DMS114 treated with DMSO at 0.1 percent for 48 hours (cell line): ENCODE results near the gene GBX1.

Experiments used
- DNase-seq: peaks from one replicate; lab custom pipeline; 2025; ENCODE audit not compliant: unreplicated experiment; lab: John Stamatoyannopoulos, UW

Gene GBX1

DNA sequence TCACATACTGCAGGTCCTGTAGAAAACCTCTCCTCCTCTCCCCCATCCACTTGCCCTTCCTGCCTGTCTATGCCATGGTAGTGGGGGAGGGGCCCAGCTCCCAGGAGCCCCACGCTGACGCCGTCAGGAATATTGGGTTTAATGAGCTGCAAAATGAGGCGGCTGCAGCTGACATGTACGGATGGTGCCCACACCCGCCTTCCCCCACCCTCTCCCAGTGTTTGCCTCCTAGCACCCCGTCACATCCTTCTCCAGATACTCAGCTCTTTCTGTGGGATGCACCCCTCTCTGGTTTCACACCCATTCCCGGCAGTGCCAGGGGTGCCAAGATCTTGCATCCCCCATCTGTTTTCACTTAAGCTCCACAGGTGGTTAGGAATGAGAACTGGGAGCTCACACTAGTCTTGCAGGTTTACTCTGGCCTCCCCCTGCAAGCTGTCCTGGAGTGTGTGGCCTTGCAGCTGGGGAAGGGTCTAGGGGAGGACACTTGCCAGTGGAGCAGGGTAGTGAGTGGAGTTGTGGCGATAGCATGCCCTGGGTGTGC is 26.1 kb downstream of the GBX1 start:
- no peak for DNase-seq

DNA sequence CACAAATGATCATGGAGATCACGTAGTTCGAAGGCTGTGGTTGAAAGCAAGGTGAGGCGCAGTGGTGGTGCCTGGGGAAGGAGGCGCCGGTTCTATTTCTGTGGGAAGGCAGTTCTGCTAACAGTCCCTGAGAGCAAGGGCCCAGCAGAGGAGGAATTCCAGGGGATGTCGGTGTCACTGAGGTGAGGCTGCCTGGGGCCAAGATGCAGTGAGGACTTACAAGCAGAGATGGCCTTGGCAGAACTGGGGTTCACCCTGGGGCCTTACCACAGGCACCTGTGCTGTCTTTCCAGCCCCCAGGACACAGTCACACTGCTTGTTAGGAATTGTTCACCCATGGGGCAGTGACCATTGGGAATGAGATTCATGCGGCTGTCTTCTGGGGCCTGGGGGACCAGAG is 26.7 kb downstream of the GBX1 start:
- no peak for DNase-seq

DNA sequence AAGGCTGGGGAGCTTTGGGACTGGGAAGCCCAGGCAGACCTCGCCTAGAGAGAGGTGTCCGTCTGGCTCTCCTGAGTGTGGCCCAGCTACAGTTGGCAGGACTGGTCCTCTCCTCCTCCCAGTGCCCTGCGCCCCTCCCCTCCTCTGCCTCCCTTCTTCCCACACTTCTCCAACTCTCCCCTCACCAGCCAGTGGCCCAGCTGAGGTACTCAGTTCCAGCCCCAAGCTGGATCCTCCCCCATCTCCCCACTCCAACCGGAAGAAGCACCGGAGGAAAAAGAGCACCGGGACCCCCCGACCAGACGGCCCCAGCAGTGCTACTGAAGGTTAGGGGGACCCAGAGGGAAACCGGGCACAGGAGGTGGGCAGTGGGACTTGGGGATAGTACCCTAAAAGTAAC is 27.7 kb downstream of the GBX1 start:
- DNase-seq = no peak

DNA sequence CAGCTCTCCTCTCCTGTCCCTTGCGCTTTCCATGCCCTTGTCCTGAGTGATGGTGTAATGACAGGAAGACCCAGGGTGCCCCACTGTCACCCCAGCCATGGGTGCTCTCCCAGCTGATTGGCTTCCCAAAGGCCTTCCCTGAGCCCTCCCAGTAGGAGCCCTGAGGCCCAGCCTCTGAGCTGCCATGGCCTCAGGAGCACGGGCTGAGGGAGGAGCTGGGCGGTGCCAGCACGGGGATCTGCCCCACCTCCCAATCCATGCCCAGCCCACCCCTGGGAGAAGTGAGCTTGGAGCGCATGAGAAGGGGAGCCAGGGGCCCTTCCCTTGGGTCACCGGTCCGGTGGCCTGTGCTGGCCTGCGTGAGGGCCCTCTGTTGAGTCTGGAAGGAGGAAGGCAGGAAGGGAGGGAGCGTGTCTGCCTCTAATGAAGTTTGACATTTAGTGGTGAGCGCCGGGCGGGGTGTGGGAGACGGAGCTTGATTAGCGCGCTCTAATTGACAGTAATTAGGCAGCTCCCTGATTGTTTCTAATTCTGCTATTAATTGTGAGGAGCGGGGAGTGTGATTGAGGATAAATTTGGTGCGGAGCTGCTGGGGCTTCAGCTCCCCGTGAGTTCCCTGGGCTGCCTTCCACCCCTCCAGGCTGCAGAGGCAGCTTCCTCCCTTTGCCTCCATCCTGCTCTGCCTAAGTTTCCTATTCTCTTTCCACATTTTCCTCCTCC is 28.3 kb downstream of the GBX1 start:
- DNase-seq = no peak

DNA sequence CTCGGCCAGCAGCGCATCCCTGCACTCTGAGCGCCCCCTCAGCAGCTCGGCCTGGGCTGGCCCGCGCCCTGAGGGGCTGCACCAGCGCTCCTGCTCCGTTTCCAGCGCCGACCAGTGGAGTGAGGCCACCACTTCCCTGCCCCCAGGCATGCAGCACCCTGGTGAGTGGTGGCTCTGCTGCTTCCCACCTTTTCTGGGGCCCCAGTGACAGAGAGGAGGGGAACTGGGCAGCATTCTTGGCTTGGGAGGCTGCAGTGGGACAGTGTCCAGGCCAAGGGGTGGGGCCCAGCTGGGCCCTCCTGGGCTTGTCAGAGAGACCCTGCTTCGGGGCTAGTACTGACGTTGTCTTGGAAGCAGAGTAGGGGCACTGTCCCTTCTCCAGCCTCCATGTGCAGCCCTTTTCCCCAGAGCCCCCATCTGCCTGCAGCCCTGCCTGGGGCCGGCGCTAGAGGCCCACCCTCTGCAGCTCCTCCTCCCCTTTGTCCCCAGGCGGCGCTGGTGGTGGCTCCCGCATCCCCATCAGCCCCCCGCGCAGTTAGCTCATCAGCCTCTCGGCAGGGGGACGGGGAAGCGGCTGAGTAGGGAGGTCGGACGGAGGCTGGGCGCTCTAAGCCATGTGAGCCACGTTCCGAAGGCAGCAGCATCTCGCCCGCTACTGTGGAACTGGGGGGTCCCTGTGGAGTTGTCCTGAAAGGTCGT is 29.2 kb downstream of the GBX1 start:
- DNase-seq = no peak

DNA sequence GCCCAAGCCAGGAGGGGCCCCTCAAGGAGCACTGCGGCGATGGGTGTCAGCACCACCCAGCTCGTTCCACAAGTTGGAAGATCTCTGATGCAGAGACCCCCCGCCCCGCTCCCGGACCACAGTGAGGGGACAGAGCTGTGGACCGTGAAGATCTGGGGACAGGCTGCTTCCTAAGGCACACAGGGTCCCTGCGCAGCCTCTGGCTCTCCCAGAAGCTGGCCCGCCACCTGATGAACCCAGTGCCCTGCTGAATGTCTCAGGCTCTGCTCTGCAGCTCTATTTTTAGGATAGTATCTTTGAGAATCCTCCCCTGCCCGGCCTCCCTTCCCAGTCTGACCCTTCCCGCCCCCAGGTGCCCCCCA is 29.7 kb downstream of the GBX1 start:
- DNase-seq = no peak

DNA sequence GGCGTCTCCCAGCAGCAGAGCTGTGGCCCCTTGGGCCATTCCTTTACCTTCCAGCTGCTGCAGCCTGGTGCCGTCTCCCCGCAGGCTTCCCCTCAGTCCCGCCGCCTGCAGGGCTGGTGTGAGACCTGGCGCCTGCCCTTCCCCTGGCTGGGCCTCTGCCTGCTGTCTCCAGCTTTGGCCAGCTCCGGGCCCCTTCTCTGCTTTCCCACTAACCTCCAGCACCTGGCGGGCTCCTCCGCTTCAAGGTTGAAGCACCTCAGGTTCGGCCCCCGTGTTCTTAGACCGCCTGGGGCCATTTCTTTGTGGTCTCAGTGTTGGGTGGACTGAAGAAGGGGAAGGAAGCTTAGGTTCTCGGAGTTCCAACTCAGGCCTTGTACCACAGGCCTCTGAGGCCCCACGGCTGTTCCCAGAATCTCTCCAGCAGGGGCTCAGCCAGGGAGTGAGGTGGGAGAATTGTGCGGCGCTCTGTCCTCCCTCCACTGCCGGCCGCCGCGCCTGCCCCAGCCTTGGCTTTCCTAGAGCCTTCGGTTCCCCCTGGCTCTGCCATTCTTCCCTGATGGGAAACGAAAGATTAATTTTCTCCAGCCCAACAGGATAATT is 30.3 kb downstream of the GBX1 start:
- no peak for DNase-seq

DNA sequence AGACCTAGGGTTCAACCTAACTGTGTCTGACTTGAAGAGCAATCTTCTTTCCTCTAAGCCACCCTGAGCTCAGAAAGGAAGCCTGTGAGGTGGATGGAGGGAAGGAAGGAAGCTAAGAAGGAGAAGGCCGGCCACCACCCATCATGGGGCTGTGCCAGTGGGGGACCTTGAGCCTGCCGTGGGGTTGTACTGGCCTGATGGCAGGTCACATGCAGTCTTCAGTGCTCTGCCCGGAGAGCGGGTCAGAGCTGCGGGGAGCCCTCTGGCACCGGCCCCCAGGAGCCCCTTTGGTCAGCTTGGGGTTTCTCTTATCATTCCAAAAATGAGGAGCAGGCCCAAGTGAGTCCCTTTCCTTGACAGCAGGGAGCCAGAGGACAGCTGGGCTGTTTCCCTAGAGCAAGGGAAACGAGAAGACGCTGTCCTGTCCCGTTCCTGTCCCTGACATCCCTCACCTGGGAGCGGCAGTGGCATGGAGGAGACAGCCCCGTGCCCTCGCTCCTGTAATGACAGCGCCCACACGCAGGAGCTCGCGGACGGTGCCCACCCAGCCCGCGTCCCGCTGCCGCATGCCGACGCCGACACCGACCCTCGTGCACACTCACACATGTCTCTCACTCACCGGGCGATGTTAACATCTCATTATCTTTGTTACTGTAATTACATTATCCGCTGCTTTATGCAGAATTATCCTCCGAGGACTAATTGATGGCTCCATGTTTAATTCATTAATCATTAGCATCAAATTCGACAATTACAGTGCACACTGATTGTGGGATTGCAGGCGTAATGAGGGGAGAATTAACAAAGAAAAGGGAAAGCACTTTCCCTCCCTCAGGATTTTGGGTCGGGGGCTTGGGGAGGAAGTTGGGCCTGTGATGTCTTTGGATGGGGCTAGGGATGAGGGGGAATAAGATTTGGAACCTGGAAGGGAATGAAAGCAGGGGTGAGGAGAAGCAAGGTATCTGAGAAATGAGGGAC is 31.3 kb downstream of the GBX1 start:
- no peak for DNase-seq

DNA sequence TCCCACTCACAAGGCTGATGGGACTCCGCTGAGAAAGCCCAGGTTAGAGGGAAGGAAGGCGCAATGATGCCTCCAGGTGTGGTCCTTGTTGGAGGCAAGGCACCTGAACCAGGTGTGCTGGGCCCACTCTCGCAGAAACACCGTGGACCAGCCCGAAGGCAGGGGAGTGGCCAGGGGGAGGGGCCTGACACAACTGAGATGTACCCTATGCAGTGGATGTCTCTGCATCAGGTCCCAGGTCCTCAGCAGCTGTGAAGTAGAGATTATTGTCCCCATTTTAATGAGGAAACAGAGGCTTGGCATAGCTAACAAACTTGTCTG is 32.0 kb downstream of the GBX1 start:
- DNase-seq = no peak

DNA sequence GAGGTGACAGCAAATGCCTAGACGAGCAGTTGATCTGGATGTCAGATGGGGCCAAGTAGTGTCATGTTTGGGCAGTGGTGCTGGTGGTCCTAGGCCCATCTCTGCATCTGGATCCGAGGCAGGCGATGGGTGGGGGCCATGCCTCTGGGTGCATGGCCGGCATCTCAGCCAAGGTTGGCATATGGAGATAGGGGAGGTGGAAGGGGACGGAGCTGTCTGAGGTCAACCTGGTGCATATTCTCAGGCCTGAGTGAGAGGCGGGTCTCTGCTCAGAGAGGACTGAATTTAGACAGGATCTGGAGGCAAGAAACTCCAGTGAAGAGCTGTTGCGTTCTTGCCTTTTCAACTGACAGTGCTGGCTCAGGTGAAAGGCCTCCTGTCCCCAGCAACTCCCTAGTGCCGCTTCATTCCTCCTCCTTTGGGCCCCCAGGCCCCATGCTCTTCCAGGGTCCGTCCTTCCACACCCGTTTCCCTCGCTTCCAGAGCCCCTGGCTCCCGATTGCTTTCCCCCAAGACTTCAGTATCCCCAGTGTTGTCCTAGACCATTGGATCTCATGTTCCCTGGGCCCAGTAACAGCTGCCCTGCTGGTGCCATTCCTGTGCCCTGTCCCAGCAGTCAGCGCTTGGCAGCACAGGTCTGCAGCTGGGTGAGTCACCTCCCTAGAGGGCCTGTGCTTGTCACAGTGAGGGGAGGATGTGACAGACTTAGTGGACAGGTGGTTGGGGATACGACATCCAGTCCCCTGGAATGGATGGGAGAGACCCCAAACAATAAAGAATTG is 32.6 kb downstream of the GBX1 start:
- DNase-seq = no peak

DNA sequence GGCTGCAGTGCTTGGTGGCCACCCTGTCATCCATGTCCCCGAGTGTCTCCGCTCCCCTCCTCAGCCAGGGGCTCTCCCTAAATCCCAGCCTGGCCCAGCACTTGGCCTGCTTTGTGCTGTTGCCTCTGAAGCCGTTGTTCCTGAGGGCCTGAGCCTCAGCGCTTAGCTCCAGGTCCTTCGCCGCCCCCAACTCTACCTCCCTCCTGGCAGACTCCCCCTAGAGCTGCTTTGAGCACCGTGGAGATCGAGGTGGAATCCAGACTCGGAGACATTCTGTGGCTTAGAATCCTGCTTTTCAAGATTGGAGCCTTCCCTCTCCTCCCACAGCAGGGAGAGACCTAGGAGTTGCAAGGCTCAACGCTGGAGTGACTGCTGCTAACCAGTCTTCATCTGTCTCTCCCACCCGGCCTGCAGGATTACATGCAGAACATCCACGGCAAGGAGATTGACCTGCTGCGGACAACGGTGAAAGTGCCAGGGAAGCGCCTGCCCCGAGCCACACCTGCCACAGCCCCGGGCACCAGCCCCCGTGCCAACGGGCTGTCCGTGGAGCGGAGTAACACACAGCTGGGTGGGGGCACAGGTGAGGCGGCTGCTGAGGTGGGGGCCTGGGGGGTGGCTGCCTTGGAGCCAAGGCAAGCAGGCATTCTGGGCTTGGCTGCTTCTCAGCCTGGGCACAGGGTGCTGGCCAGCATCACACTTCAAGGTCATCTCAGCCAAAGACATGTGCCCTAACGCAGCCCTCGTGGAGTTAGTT is 33.3 kb downstream of the GBX1 start:
- no peak for DNase-seq

DNA sequence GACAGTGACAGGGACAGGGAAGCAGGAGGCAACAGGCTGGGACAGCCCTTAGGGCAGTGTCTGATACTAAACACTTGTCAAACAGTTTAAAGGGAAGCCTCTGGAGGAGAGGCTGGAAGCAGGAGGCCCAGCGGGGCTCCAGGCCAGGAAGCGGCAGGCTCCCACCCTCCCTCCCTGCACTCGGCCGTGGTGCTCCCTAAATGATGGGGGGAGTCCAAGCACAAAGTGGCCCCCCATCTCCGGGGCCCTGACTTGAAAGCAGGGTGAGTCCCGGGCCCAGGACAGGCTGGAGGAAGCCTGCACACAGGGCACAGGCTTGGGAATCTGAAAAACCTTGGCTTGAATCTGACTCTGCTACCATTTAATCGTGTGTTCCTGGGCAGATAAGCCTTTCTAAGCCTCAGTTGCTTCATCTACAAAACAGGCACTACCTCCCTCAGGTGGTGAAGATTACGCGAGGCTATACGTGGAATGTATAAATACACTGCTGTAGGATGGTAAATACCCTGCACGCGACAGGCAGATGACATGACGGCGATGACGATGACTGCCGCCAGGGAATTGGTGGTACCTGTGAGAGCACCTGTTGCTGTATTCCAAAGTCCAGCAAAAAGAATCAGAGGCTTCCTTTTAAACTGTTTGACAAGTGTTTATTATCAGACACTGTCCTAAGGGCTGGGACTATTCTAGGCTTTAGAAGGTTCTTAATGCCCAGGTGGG is 34.1 kb downstream of the GBX1 start:
- no peak for DNase-seq

DNA sequence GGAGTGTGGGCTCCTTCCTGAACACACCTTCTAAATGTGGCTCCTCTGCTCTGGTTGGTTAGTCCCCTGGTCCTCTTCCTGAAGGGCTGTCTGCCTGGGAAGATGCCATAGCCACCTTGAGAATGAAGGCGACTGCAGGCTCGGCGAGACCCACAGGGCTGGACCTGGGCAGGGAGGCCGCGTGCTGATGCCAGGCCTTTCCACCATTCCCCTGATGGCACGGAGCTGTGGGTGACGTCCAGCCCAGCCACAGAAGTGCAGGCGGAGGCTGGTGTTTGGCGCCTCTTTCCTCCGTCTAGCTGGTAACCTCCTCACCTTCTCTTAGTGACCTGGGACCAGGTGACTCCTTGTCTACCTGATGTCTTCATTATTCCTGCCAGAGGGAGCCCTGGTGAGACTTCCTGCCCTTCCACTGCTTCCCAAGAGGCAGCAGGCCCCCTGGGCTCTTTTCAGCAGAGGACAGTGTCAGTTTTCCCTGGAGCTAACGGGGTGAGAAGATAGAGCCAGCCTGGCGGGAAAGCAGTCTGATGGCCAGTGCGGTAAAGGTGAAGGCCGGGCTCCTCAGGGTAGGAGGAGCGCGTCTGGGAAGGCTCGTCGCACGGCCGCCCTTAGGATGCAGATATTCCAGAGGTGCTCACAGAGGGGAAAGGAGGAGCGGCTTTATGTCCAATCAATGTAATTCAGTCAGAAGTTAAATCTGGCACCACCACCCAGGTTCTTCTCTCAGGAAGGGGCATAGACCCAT is 34.9 kb downstream of the GBX1 start:
- no peak for DNase-seq

DNA sequence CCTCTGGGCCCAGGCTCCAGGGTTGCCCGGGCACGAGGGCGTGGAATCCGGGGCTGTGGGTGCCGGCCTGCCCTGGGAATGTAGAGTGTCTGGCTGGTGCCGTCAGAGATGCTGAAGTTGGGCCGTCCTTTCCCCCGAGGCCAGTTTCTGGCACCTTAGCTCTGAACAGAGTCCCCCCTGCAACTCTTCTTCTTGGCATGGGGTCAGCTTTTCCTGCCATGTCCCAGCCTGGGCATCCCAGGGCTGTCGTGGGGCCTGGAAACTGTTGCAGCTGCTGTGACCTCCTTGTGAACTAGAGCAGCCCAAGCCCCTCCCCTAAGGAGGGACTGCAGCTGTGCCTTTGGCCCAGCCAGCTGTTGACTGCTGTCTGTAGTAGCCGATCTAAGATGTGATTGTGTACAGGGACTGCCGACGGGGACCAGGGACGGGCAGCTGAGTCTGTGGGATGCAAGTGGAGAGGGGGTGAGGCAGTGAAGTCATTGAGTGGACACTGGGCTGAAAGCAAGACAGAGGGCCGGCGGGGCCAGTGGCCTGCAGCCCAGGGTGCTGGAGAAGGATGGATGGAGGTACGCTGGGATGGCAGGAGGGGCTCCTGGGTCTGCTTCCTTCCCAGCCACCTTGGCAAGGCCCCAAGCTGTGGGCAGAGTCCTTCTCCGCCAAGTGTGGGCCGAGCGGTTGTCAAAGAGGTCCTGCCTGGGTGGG is 35.8 kb downstream of the GBX1 start:
- DNase-seq = no peak

DNA sequence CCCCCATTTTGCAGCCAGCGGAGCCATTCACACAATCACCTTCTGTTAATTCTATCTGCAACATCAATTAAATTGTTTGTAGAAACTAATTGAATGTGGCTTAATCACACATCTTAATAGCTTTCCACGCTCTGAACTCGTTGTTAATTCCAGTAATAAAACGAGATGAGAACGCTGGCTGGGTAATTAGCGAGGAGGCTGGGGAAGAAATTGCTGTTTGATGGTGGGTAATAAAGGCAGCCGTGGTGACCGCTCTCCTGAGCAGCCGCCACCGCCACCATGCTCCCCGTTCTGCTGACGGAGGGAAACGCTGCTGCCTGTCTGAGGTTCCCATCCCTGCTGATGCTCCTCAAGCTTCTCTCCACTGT is 36.3 kb downstream of the GBX1 start:
- no peak for DNase-seq

DNA sequence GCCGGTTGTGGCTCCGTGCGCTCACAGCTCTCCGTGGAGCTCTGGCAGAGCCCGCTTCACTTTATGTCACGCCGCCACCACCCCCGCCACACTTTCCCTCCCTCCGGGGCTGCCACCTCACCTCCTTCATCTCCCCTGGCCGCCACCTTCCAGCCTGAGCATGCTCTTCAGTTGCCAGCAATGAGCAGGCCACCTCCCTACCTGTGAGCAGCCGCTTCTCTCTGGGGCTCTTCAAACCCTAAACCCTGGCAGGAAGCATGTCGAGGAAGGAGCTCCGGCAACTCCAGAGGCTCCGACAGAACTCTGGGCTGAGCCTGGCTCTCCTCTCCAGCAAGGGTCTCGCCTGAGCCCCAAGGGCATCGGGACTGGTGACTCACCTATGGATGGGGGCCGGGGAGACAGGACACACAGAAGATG is 36.7 kb downstream of the GBX1 start:
- no peak for DNase-seq

DNA sequence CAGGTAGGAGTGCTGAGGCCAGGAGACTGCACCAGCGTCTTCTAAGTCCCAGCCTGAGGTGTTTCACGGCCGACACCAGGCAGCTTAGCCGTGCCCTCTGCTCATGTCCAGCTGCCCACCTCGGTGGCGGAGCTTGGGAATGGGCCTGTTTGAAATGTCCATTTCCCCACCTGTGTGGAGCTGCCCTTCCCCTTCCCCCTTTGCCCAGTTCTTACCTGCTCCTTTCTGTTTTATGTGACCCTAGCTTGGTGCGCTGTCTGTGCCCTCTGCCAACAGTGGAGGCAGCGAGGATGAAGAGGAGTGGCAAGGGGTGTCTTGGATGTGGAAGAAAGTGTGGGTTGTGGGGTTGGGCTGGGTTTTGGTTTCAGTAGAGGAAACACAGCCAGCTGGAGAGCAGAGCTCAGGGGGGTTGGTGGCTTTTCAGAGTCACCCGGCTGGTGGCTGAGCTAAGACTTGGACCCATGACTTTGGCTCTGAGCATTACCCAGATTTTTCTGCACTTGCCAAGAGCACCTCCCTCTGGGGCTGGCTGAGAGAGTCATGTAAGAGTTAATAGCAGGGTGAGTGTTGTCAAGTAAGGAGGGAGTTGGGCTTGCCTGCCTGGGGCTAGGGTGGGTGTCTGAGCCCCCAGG is 37.4 kb downstream of the GBX1 start:
- DNase-seq = no peak
